NT2/D1 (cell line): ENCODE data around the gene SGTA.

Experiments
- SUZ12 ChIP-seq: IDR thresholded peaks from 2 replicates; pipeline ENCODE4 v1.6.1; 2011; ENCODE audit not compliant: insufficient read length, insufficient read depth; ENCODE audit errors: extremely low read depth
- YY1 ChIP-seq: IDR thresholded peaks from 2 replicates; pipeline ENCODE4 v1.6.1; 2011; ENCODE audit not compliant: insufficient read length, insufficient read depth
- ZNF274 ChIP-seq: IDR thresholded peaks from 2 replicates; pipeline ENCODE4 v1.6.1; 2011; ENCODE audit warnings: mild to moderate bottlenecking, low read depth, low read length

GRCh38 chr19:2736550-2737190 is 46.4 kb downstream of the SGTA start:
- TF ChIP-seq ZNF274: no peak
- no peak for TF ChIP-seq YY1
- no peak for TF ChIP-seq SUZ12
